ENCODE results near the gene SERPINA4. TPM values are rescaled to one million over a fixed set of nuclear protein-coding genes. Genes with fewer than 3 reads are reported as not detected.

Gene SERPINA4
- total RNA-seq, 1 experiment from 2014 or later: 6.3 TPM

GRCh38 chr14:94586635-94587034 is 25.4 kb downstream of the SERPINA4 start:
- no peak overlapping the region for H3K4me3 Mint-ChIP-seq (ENCODE audit: unreplicated experiment)

GRCh38 chr14:94588311-94588710 is 27.1 kb downstream of the SERPINA4 start:
- BruUV-seq (replicated peaks): no TSS peak
- peaks cover 12% of the 10 kb centered on the region for H3K9me3 Mint-ChIP-seq (ENCODE audit: unreplicated experiment)
- no peak overlapping the region for H3K4me3 ChIP-seq (ENCODE audit: low read depth, low read length)
- intact Hi-C loops (cut with micrococcal nuclease; ENCODE audit: unreplicated experiment): no loop called here
- H3K4me1 ChIP-seq: peaks cover 7% of the 10 kb centered on the region; the same call in 1 of the 2 replicates
- no peaks in the 10 kb centered on the region for H3K9me3 ChIP-seq
- CTCF ChIA-PET: no interaction called here
- no peaks in the 10 kb centered on the region for H3K36me3 ChIP-seq (ENCODE audit: control insufficient read depth, insufficient read depth, low read length)
- no peak overlapping the region for H3K4me3 Mint-ChIP-seq (ENCODE audit: unreplicated experiment)
- no peaks in the 10 kb centered on the region for H3K4me1 Mint-ChIP-seq (ENCODE audit: low read depth, unreplicated experiment)
- no peaks in the 10 kb centered on the region for H3K27me3 Mint-ChIP-seq (ENCODE audit: insufficient read depth, unreplicated experiment)
- no peak for DNase-seq
- POLR2A ChIA-PET: interaction anchor here (0.7 kb wide), 1 partner anchor 17 kb away, joined by 3 read pairs; no protein-coding TSS in a partner anchor
- no peaks in the 10 kb centered on the region for H3K27me3 ChIP-seq (replicated peaks; ENCODE audit: control insufficient read depth, insufficient read depth, low read length)
- no peaks in the 10 kb centered on the region for H3K36me3 Mint-ChIP-seq (ENCODE audit: insufficient read depth, unreplicated experiment)
- no peak for TF ChIP-seq CTCF (IDR thresholded peaks at IDR 0.05; ENCODE audit: insufficient read depth in 1 of 2, low read depth in 1 of 2, low read length in 1 of 2, severe bottlenecking in 1 of 2, unreplicated experiment in 1 of 2)
- H3K27ac Mint-ChIP-seq (ENCODE audit: unreplicated experiment): no peak overlapping the region

More at GRCh38 chr14:94586635-94587034, 25.4 kb downstream of the SERPINA4 start:
- Histone ChIP-seq H3K4me1 (peaks cover 12% of the 10 kb centered on the region; the same call in 1 of the 2 replicates), H3K9me3 (no peaks in the 10 kb centered on the region), H3K36me3 (ENCODE audit: control insufficient read depth, insufficient read depth, low read length) (no peaks in the 10 kb centered on the region), H3K4me3 (ENCODE audit: low read depth, low read length) (no peak overlapping the region), H3K27me3 (replicated peaks; ENCODE audit: control insufficient read depth, insufficient read depth, low read length) (no peaks in the 10 kb centered on the region)
- no peaks in the 10 kb centered on the region for H3K36me3 Mint-ChIP-seq (ENCODE audit: insufficient read depth, unreplicated experiment)
- no peak for DNase-seq
- no peaks in the 10 kb centered on the region for H3K27me3 Mint-ChIP-seq (ENCODE audit: insufficient read depth, unreplicated experiment)
- peaks cover 7% of the 10 kb centered on the region for H3K4me1 Mint-ChIP-seq (ENCODE audit: low read depth, unreplicated experiment)
- intact Hi-C loops (cut with micrococcal nuclease; ENCODE audit: unreplicated experiment): no loop called here
- no peak overlapping the region for H3K27ac Mint-ChIP-seq (ENCODE audit: unreplicated experiment)
- CTCF ChIA-PET: interaction anchor here (0.5 kb wide), 1 partner anchor 65 kb away, joined by 3 read pairs; no protein-coding TSS in a partner anchor
- no peak for TF ChIP-seq CTCF (IDR thresholded peaks at IDR 0.05; ENCODE audit: insufficient read depth in 1 of 2, low read depth in 1 of 2, low read length in 1 of 2, severe bottlenecking in 1 of 2, unreplicated experiment in 1 of 2)
- peaks cover 9% of the 10 kb centered on the region for H3K9me3 Mint-ChIP-seq (ENCODE audit: unreplicated experiment)
- BruUV-seq (replicated peaks): no TSS peak
- POLR2A ChIA-PET: interaction anchor here (0.6 kb wide), 1 partner anchor 1285 kb away, joined by 3 read pairs; no protein-coding TSS in a partner anchor

GRCh38 chr14:94591073-94591472 is 29.8 kb downstream of the SERPINA4 start:
- ChIA-PET POLR2A (no interaction called here), CTCF (interaction anchor here (1.1 kb wide), 1 partner anchor 10 kb away, joined by 3 read pairs; the partner anchor contains the start of gene SERPINA5)
- Histone ChIP-seq H3K36me3 (ENCODE audit: control insufficient read depth, insufficient read depth, low read length) (no peaks in the 10 kb centered on the region), H3K9me3 (no peaks in the 10 kb centered on the region), H3K27me3 (replicated peaks; ENCODE audit: control insufficient read depth, insufficient read depth, low read length) (no peaks in the 10 kb centered on the region), H3K4me3 (ENCODE audit: low read depth, low read length) (no peak overlapping the region), H3K4me1 (peaks cover 18% of the 10 kb centered on the region)
- Mint-ChIP-seq H3K9me3 (ENCODE audit: unreplicated experiment) (peaks cover 12% of the 10 kb centered on the region), H3K36me3 (ENCODE audit: insufficient read depth, unreplicated experiment) (peaks cover 5% of the 10 kb centered on the region), H3K27me3 (ENCODE audit: insufficient read depth, unreplicated experiment) (no peaks in the 10 kb centered on the region), H3K27ac (ENCODE audit: unreplicated experiment) (no peak overlapping the region), H3K4me3 (ENCODE audit: unreplicated experiment) (no peak overlapping the region), H3K4me1 (ENCODE audit: low read depth, unreplicated experiment) (peaks cover 17% of the 10 kb centered on the region)
- TF ChIP-seq CTCF (IDR thresholded peaks at IDR 0.05; ENCODE audit: insufficient read depth in 1 of 2, low read depth in 1 of 2, low read length in 1 of 2, severe bottlenecking in 1 of 2, unreplicated experiment in 1 of 2): no peak
- BruUV-seq (replicated peaks): no TSS peak
- intact Hi-C loops (cut with micrococcal nuclease; ENCODE audit: unreplicated experiment): no loop called here
- DNase-seq: no peak
